Astrocyte (in vitro differentiated cells and primary cell): ENCODE measurements around the gene KCNMA1.

Experiments
- EZH2 ChIP-seq: IDR thresholded peaks from 2 replicates; pipeline ENCODE4 v1.6.1; 2012; ENCODE audit warnings: mild to moderate bottlenecking, low read length, inconsistent platforms; ENCODE audit not compliant: insufficient read depth
- TF ChIP-seq, protein P1 (sequence below): IDR thresholded peaks from 2 replicates; pipeline ENCODE4 v1.5.1; 2011; ENCODE audit warnings: low read depth, mild to moderate bottlenecking, inconsistent platforms, low read length, moderate library complexity; ENCODE audit not compliant: insufficient read depth

DNA sequence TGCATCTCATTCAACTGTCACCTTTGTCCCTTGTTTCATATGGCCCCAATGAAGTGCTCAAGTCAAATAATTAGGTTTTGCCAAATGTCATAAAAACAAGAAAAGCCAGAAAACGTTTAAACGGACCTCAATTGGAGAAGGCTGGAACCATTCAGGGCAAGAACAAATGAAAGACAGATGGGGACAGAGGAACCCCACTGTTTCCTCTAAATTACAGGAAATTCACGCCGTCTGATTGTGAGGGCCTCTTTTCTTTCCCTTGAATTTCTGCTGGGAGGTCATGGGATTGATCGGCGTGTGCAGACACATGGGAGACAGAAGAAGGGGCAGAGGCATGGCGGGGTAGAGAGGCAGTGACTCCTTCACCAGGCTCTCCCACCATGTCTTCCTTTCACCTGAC is 656.4 kb downstream of the KCNMA1 start:
- TF ChIP-seq, protein P1, sequence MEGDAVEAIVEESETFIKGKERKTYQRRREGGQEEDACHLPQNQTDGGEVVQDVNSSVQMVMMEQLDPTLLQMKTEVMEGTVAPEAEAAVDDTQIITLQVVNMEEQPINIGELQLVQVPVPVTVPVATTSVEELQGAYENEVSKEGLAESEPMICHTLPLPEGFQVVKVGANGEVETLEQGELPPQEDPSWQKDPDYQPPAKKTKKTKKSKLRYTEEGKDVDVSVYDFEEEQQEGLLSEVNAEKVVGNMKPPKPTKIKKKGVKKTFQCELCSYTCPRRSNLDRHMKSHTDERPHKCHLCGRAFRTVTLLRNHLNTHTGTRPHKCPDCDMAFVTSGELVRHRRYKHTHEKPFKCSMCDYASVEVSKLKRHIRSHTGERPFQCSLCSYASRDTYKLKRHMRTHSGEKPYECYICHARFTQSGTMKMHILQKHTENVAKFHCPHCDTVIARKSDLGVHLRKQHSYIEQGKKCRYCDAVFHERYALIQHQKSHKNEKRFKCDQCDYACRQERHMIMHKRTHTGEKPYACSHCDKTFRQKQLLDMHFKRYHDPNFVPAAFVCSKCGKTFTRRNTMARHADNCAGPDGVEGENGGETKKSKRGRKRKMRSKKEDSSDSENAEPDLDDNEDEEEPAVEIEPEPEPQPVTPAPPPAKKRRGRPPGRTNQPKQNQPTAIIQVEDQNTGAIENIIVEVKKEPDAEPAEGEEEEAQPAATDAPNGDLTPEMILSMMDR, result no peak
- TF ChIP-seq EZH2, result no peak
